ENCODE data around the gene PEX5L. TPM values are rescaled to one million over a fixed set of nuclear protein-coding genes. Genes with fewer than 3 reads are reported as not detected.

Gene PEX5L
- total RNA-seq, 3 donors from 2014 or later, result 0.12 to 0.78 (median 0.25) TPM

- no peak for TF ChIP-seq CTCF (IDR thresholded peaks at IDR 0.05)
- ATAC-seq (peak; percentile 73), DNase-seq (peak in 1 of 3 donors; percentile 35)
- H3K9me3 ChIP-seq, result no peaks in the 10 kb centered on the region
- intact Hi-C loops (cut with DNase I, micrococcal nuclease), result no loop called here
- H3K4me3 ChIP-seq, result no peak overlapping the region
- H3K4me1 ChIP-seq (ENCODE audit: low read depth), result no peaks in the 10 kb centered on the region
- H3K36me3 ChIP-seq (ENCODE audit: low read depth), result no peaks in the 10 kb centered on the region
Observed at GRCh38 chr3:179811321-179812095, 225.2 kb downstream of the PEX5L start.

- intact Hi-C loops (cut with DNase I, micrococcal nuclease), result no loop called here
- ATAC-seq (no peak), DNase-seq (no peak)
- no peak overlapping the region for H3K4me3 ChIP-seq
- H3K9me3 ChIP-seq, result no peaks in the 10 kb centered on the region
- no peak for TF ChIP-seq CTCF (IDR thresholded peaks at IDR 0.05)
- no peaks in the 10 kb centered on the region for H3K36me3 ChIP-seq (ENCODE audit: low read depth)
- no peaks in the 10 kb centered on the region for H3K4me1 ChIP-seq (ENCODE audit: low read depth)
Observed at GRCh38 chr3:179809639-179810038, 227.1 kb downstream of the PEX5L start.

GRCh38 chr3:179807588-179807987 lies 229.1 kb downstream of the PEX5L start:
- no peaks in the 10 kb centered on the region for H3K36me3 ChIP-seq (ENCODE audit: low read depth)
- no peaks in the 10 kb centered on the region for H3K4me1 ChIP-seq (ENCODE audit: low read depth)
- ATAC-seq, result no peak
- H3K4me3 ChIP-seq, result no peak overlapping the region
- intact Hi-C loops (cut with DNase I, micrococcal nuclease), result no loop called here
- TF ChIP-seq CTCF (IDR thresholded peaks at IDR 0.05), result no peak
- no peaks in the 10 kb centered on the region for H3K9me3 ChIP-seq
- DNase-seq, result no peak

GRCh38 chr3:179806177-179806576 lies 230.6 kb downstream of the PEX5L start:
- no peaks in the 10 kb centered on the region for H3K4me1 ChIP-seq (ENCODE audit: low read depth)
- TF ChIP-seq CTCF (IDR thresholded peaks at IDR 0.05), result no peak
- intact Hi-C loops (cut with DNase I, micrococcal nuclease), result no loop called here
- ATAC-seq (no peak), DNase-seq (no peak)
- H3K9me3 ChIP-seq, result no peaks in the 10 kb centered on the region
- no peaks in the 10 kb centered on the region for H3K36me3 ChIP-seq (ENCODE audit: low read depth)
- no peak overlapping the region for H3K4me3 ChIP-seq

- H3K4me3 ChIP-seq, result no peak overlapping the region
- H3K4me1 ChIP-seq (ENCODE audit: low read depth), result no peaks in the 10 kb centered on the region
- H3K9me3 ChIP-seq, result no peaks in the 10 kb centered on the region
- no peak for ATAC-seq
- no peaks in the 10 kb centered on the region for H3K36me3 ChIP-seq (ENCODE audit: low read depth)
- no peak for TF ChIP-seq CTCF (IDR thresholded peaks at IDR 0.05)
- no peak for DNase-seq
- intact Hi-C loops (cut with DNase I, micrococcal nuclease), result no loop called here
Observed at GRCh38 chr3:179801856-179802255, 234.9 kb downstream of the PEX5L start.

Data from mucosa of descending colon (tissue), 3 donors.